ENCODE data around the gene EIF2AK3. TPM values are rescaled to one million over a fixed set of nuclear protein-coding genes. Genes with fewer than 3 reads are reported as not detected.

The EIF2AK3 gene
- total and polyA plus RNA-seq, 2 donors (not counting 1 experiment from before 2014, with no cell fraction given): 11.9 to 19.8 TPM

DNA sequence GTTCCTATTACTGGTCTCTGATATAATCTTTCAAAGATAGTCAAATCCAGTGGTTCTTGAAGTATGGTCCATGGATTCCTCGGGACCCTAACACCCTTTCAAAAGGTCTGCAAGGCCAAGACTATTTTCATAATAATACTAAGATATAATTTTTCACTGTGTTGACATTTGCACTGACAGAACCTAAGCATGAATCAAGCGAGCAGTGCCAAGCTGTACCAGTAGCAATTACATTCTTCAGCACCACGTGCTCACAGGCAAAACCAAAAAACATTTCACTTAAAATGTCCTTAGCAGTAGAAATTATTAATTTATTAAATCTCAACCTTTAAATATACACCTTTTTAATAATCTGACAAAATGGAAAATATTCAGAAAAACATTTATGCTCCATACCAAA lies 59.1 kb downstream of the EIF2AK3 start:
- TF ChIP-seq, protein P1, sequence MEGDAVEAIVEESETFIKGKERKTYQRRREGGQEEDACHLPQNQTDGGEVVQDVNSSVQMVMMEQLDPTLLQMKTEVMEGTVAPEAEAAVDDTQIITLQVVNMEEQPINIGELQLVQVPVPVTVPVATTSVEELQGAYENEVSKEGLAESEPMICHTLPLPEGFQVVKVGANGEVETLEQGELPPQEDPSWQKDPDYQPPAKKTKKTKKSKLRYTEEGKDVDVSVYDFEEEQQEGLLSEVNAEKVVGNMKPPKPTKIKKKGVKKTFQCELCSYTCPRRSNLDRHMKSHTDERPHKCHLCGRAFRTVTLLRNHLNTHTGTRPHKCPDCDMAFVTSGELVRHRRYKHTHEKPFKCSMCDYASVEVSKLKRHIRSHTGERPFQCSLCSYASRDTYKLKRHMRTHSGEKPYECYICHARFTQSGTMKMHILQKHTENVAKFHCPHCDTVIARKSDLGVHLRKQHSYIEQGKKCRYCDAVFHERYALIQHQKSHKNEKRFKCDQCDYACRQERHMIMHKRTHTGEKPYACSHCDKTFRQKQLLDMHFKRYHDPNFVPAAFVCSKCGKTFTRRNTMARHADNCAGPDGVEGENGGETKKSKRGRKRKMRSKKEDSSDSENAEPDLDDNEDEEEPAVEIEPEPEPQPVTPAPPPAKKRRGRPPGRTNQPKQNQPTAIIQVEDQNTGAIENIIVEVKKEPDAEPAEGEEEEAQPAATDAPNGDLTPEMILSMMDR (conservative IDR thresholded peaks at IDR 0.05 in 1 of 2, IDR thresholded peaks at IDR 0.05 in 1 of 2; ENCODE audit: low read depth in 1 of 2, low read length in 2 of 2): no peak
- TF ChIP-seq EZH2 (IDR thresholded peaks at IDR 0.05; ENCODE audit: low read length, missing control alignments): no peak
- H3K9ac ChIP-seq (ENCODE audit: insufficient read depth, low read length): no peak overlapping the region
- H3K27me3 ChIP-seq (ENCODE audit: control insufficient read depth, insufficient read depth, low read length): no peaks in the 10 kb centered on the region
- no peak overlapping the region for H3K4me3 ChIP-seq (replicated peaks in 1 of 4; ENCODE audit: control extremely low read depth in 1 of 4, insufficient read depth in 1 of 4, low read depth in 3 of 4, low read length in 4 of 4)
- H3K4me1 ChIP-seq (ENCODE audit: control insufficient read depth, extremely low read depth, insufficient read depth, low read length): no peaks in the 10 kb centered on the region
- no peak overlapping the region for H2AFZ ChIP-seq (ENCODE audit: low read length)
- DNase-seq (ENCODE audit: low read depth in 2 of 2): no peak
- no peaks in the 10 kb centered on the region for H3K79me2 ChIP-seq (ENCODE audit: control insufficient read depth, insufficient read depth, low read length)
- H3K36me3 ChIP-seq (ENCODE audit: control insufficient read depth, insufficient read depth, low read length): peaks cover 6% of the 10 kb centered on the region
- H3K27ac ChIP-seq (ENCODE audit: insufficient read depth, low read length): no peak overlapping the region
- H3K9me3 ChIP-seq (ENCODE audit: control insufficient read depth, insufficient read depth, low read depth, low read length): no peaks in the 10 kb centered on the region
- H4K20me1 ChIP-seq (ENCODE audit: control insufficient read depth, extremely low read depth, insufficient read depth, low read length): no peaks in the 10 kb centered on the region
- H3K4me2 ChIP-seq (ENCODE audit: extremely low read depth, insufficient read depth, low read length): no peak overlapping the region

GRCh38 chr2:88564402-88564801 lies 62.9 kb downstream of the EIF2AK3 start:
- TF ChIP-seq, protein P1 (conservative IDR thresholded peaks at IDR 0.05 in 1 of 2, IDR thresholded peaks at IDR 0.05 in 1 of 2; ENCODE audit: low read depth in 1 of 2, low read length in 2 of 2): no peak
- TF ChIP-seq EZH2 (IDR thresholded peaks at IDR 0.05; ENCODE audit: low read length, missing control alignments): no peak
- DNase-seq (ENCODE audit: low read depth in 2 of 2): no peak
- no peaks in the 10 kb centered on the region for H3K27me3 ChIP-seq (ENCODE audit: control insufficient read depth, insufficient read depth, low read length)
- no peaks in the 10 kb centered on the region for H3K9me3 ChIP-seq (ENCODE audit: control insufficient read depth, insufficient read depth, low read depth, low read length)
- no peak overlapping the region for H3K4me2 ChIP-seq (ENCODE audit: extremely low read depth, insufficient read depth, low read length)
- no peaks in the 10 kb centered on the region for H4K20me1 ChIP-seq (ENCODE audit: control insufficient read depth, extremely low read depth, insufficient read depth, low read length)
- H2AFZ ChIP-seq (ENCODE audit: low read length): no peak overlapping the region
- no peak overlapping the region for H3K4me3 ChIP-seq (replicated peaks in 1 of 4; ENCODE audit: control extremely low read depth in 1 of 4, insufficient read depth in 1 of 4, low read depth in 3 of 4, low read length in 4 of 4)
- H3K79me2 ChIP-seq (ENCODE audit: control insufficient read depth, insufficient read depth, low read length): no peaks in the 10 kb centered on the region
- H3K9ac ChIP-seq (ENCODE audit: insufficient read depth, low read length): no peak overlapping the region
- H3K36me3 ChIP-seq (ENCODE audit: control insufficient read depth, insufficient read depth, low read length): no peaks in the 10 kb centered on the region
- no peaks in the 10 kb centered on the region for H3K4me1 ChIP-seq (ENCODE audit: control insufficient read depth, extremely low read depth, insufficient read depth, low read length)
- H3K27ac ChIP-seq (ENCODE audit: insufficient read depth, low read length): no peak overlapping the region

DNA sequence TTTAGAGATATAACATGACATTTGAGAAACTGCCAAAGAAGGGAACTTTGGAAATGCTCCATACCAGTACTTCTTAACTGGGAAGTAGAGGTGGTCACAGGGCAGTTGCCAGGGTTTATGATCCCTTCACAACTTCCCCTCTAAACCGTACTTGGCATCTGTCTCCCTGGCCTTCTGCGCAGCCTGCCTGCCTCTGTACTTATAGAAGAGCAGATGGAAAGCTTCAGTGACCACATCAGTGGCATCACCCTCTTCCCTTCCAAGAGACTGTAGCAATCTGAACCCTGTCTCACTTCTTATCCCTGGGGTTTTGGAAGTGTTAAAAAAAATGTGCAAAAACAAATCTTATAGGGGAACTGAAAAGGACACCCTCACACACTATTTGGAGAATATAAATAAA lies 64.1 kb downstream of the EIF2AK3 start:
- no peak overlapping the region for H3K4me2 ChIP-seq (ENCODE audit: extremely low read depth, insufficient read depth, low read length)
- no peaks in the 10 kb centered on the region for H3K9me3 ChIP-seq (ENCODE audit: control insufficient read depth, insufficient read depth, low read depth, low read length)
- peaks cover 2% of the 10 kb centered on the region for H3K36me3 ChIP-seq (ENCODE audit: control insufficient read depth, insufficient read depth, low read length)
- H4K20me1 ChIP-seq (ENCODE audit: control insufficient read depth, extremely low read depth, insufficient read depth, low read length): no peaks in the 10 kb centered on the region
- H3K79me2 ChIP-seq (ENCODE audit: control insufficient read depth, insufficient read depth, low read length): no peaks in the 10 kb centered on the region
- H3K4me1 ChIP-seq (ENCODE audit: control insufficient read depth, extremely low read depth, insufficient read depth, low read length): no peaks in the 10 kb centered on the region
- no peak for TF ChIP-seq EZH2 (IDR thresholded peaks at IDR 0.05; ENCODE audit: low read length, missing control alignments)
- TF ChIP-seq, protein P1 (conservative IDR thresholded peaks at IDR 0.05 in 1 of 2, IDR thresholded peaks at IDR 0.05 in 1 of 2; ENCODE audit: low read depth in 1 of 2, low read length in 2 of 2): no peak
- no peak overlapping the region for H3K27ac ChIP-seq (ENCODE audit: insufficient read depth, low read length)
- no peaks in the 10 kb centered on the region for H3K27me3 ChIP-seq (ENCODE audit: control insufficient read depth, insufficient read depth, low read length)
- no peak overlapping the region for H3K4me3 ChIP-seq (replicated peaks in 1 of 4; ENCODE audit: control extremely low read depth in 1 of 4, insufficient read depth in 1 of 4, low read depth in 3 of 4, low read length in 4 of 4)
- peak in 1 of 2 donors; percentile 92 for DNase-seq (ENCODE audit: low read depth in 2 of 2)
- H2AFZ ChIP-seq (ENCODE audit: low read length): no peak overlapping the region
- H3K9ac ChIP-seq (ENCODE audit: insufficient read depth, low read length): no peak overlapping the region

Measured in fibroblast of lung (primary cell).